Measurements from ENCODE around the gene YAP1. TPM values are rescaled to one million over a fixed set of nuclear protein-coding genes. Genes with fewer than 3 reads are reported as not detected.
A peak's percentile ranks its signal among the peaks of the same experiment; 100 is the strongest.

YAP1 gene
- total RNA-seq (100 to 1,000 TPM in 1 of 2 donors, 10 to 100 TPM in 1; 69.8 to 110 TPM), polyA plus RNA-seq (ENCODE audit: insufficient read length in 2 of 2) (10 to 100 TPM; 49.4 to 58.5 TPM)
- long read RNA-seq, donor 1, transcript YAP1-208 (8 exons, 1,490 nt), result major isoform, 6 of 51 reads
- long read RNA-seq, donor 1, partial matches to known transcripts, result 44 of 51 reads
- long read RNA-seq, donor 1, other reads (novel, unspliced or antisense), result 0 of 51 reads
- long read RNA-seq, donor 2, full-length matches to known transcripts, result 1 of 6 reads
- long read RNA-seq, donor 2, partial matches to known transcripts, result 5 of 6 reads
- long read RNA-seq, donor 2, other reads (novel, unspliced or antisense), result 0 of 6 reads
- long read RNA-seq, donor 3, full-length matches to known transcripts, result 6 of 6 reads
- long read RNA-seq, donor 3, partial matches to known transcripts, result 0 of 6 reads
- long read RNA-seq, donor 3, other reads (novel, unspliced or antisense), result 0 of 6 reads
- long read RNA-seq, donor 4, full-length matches to known transcripts, result 21 of 50 reads
- long read RNA-seq, donor 4, partial matches to known transcripts, result 29 of 50 reads
- long read RNA-seq, donor 4, other reads (novel, unspliced or antisense), result 0 of 50 reads

GRCh38 chr11:102109896-102110760, at the start of gene YAP1:
YAP1 (plus strand) TSS chr11:102110447; CDS start chr11:102110849, 402 bp downstream.
- H3K9me3 ChIP-seq (ENCODE audit: control insufficient read depth, insufficient read depth, low read length), result no peaks in the 10 kb centered on the region
- peaks cover 12% of the 10 kb centered on the region for H3K4me1 ChIP-seq (ENCODE audit: control insufficient read depth, insufficient read depth, low read length)
- peaks cover 22% of the 10 kb centered on the region for H3K27me3 ChIP-seq (ENCODE audit: control insufficient read depth, insufficient read depth, low read length)
- peak; percentile 72 to 96 (median 82) for DNase-seq (ENCODE audit: low read depth in 4 of 6, low spot score in 6 of 6)
- H3K36me3 ChIP-seq (ENCODE audit: control insufficient read depth, insufficient read depth, low read length), result no peaks in the 10 kb centered on the region
- WGBS (ENCODE audit: insufficient coverage), result under 1% methylated on average over 103 of the region's 104 CpGs
- H3K4me3 ChIP-seq (ENCODE audit: low read depth, low read length), result peak within 1 kb of the TSS; percentile 90
- H3K27ac ChIP-seq (ENCODE audit: low read depth, low read length), result peak within 1 kb of the TSS; percentile 98

- DNase-seq (ENCODE audit: low read depth in 4 of 6, low spot score in 6 of 6), result peak in 1 of 6 donors; percentile 16
- Histone ChIP-seq H3K27ac (ENCODE audit: low read depth, low read length) (no peak overlapping the region), H3K4me3 (ENCODE audit: low read depth, low read length) (no peak overlapping the region), H3K27me3 (ENCODE audit: control insufficient read depth, insufficient read depth, low read length) (no peaks in the 10 kb centered on the region), H3K9me3 (ENCODE audit: control insufficient read depth, insufficient read depth, low read length) (no peaks in the 10 kb centered on the region), H3K4me1 (ENCODE audit: control insufficient read depth, insufficient read depth, low read length) (no peaks in the 10 kb centered on the region), H3K36me3 (ENCODE audit: control insufficient read depth, insufficient read depth, low read length) (no peaks in the 10 kb centered on the region)
- WGBS (ENCODE audit: insufficient coverage), result no CpG with 5 or more reads among the region's 2 CpGs
Measured at GRCh38 chr11:102061276-102061675, 49.0 kb upstream of the YAP1 start.

- Histone ChIP-seq H3K4me3 (ENCODE audit: low read depth, low read length) (no peak overlapping the region), H3K9me3 (ENCODE audit: control insufficient read depth, insufficient read depth, low read length) (no peaks in the 10 kb centered on the region), H3K27me3 (ENCODE audit: control insufficient read depth, insufficient read depth, low read length) (no peaks in the 10 kb centered on the region), H3K36me3 (ENCODE audit: control insufficient read depth, insufficient read depth, low read length) (no peaks in the 10 kb centered on the region), H3K4me1 (ENCODE audit: control insufficient read depth, insufficient read depth, low read length) (no peaks in the 10 kb centered on the region), H3K27ac (ENCODE audit: low read depth, low read length) (no peak overlapping the region)
- no peak for DNase-seq (ENCODE audit: low read depth in 4 of 6, low spot score in 6 of 6)
- WGBS (ENCODE audit: insufficient coverage), result 96% methylated on average over 2 of the region's 2 CpGs
Measured at GRCh38 chr11:102062106-102062505, 48.1 kb upstream of the YAP1 start.

GRCh38 chr11:102064316-102064715, 45.9 kb upstream of the YAP1 start:
- H3K9me3 ChIP-seq (ENCODE audit: control insufficient read depth, insufficient read depth, low read length), result no peaks in the 10 kb centered on the region
- H3K27ac ChIP-seq (ENCODE audit: low read depth, low read length), result no peak overlapping the region
- no peaks in the 10 kb centered on the region for H3K4me1 ChIP-seq (ENCODE audit: control insufficient read depth, insufficient read depth, low read length)
- H3K27me3 ChIP-seq (ENCODE audit: control insufficient read depth, insufficient read depth, low read length), result no peaks in the 10 kb centered on the region
- no peaks in the 10 kb centered on the region for H3K36me3 ChIP-seq (ENCODE audit: control insufficient read depth, insufficient read depth, low read length)
- no peak for DNase-seq (ENCODE audit: low read depth in 4 of 6, low spot score in 6 of 6)
- WGBS (ENCODE audit: insufficient coverage), result 100% methylated on average over 1 of the region's 2 CpGs
- no peak overlapping the region for H3K4me3 ChIP-seq (ENCODE audit: low read depth, low read length)

- no peak for DNase-seq (ENCODE audit: low read depth in 4 of 6, low spot score in 6 of 6)
- no peaks in the 10 kb centered on the region for H3K27me3 ChIP-seq (ENCODE audit: control insufficient read depth, insufficient read depth, low read length)
- H3K27ac ChIP-seq (ENCODE audit: low read depth, low read length), result no peak overlapping the region
- WGBS (ENCODE audit: insufficient coverage), result no CpG with 5 or more reads among the region's 1 CpG
- no peak overlapping the region for H3K4me3 ChIP-seq (ENCODE audit: low read depth, low read length)
- H3K4me1 ChIP-seq (ENCODE audit: control insufficient read depth, insufficient read depth, low read length), result no peaks in the 10 kb centered on the region
- H3K9me3 ChIP-seq (ENCODE audit: control insufficient read depth, insufficient read depth, low read length), result peaks cover 10% of the 10 kb centered on the region
- no peaks in the 10 kb centered on the region for H3K36me3 ChIP-seq (ENCODE audit: control insufficient read depth, insufficient read depth, low read length)
Measured at GRCh38 chr11:102070766-102071165, 39.5 kb upstream of the YAP1 start.

- Histone ChIP-seq H3K36me3 (ENCODE audit: control insufficient read depth, insufficient read depth, low read length) (no peaks in the 10 kb centered on the region), H3K9me3 (ENCODE audit: control insufficient read depth, insufficient read depth, low read length) (peaks cover 10% of the 10 kb centered on the region), H3K27me3 (ENCODE audit: control insufficient read depth, insufficient read depth, low read length) (no peaks in the 10 kb centered on the region), H3K4me3 (ENCODE audit: low read depth, low read length) (no peak overlapping the region), H3K4me1 (ENCODE audit: control insufficient read depth, insufficient read depth, low read length) (no peaks in the 10 kb centered on the region), H3K27ac (ENCODE audit: low read depth, low read length) (no peak overlapping the region)
- no CpG with 5 or more reads among the region's 1 CpG for WGBS (ENCODE audit: insufficient coverage)
- no peak for DNase-seq (ENCODE audit: low read depth in 4 of 6, low spot score in 6 of 6)
Measured at GRCh38 chr11:102071497-102072472, 38.5 kb upstream of the YAP1 start.

- Histone ChIP-seq H3K36me3 (ENCODE audit: control insufficient read depth, insufficient read depth, low read length) (no peaks in the 10 kb centered on the region), H3K27me3 (ENCODE audit: control insufficient read depth, insufficient read depth, low read length) (no peaks in the 10 kb centered on the region), H3K4me1 (ENCODE audit: control insufficient read depth, insufficient read depth, low read length) (no peaks in the 10 kb centered on the region), H3K27ac (ENCODE audit: low read depth, low read length) (no peak overlapping the region), H3K9me3 (ENCODE audit: control insufficient read depth, insufficient read depth, low read length) (peaks cover 10% of the 10 kb centered on the region), H3K4me3 (ENCODE audit: low read depth, low read length) (no peak overlapping the region)
- DNase-seq (ENCODE audit: low read depth in 4 of 6, low spot score in 6 of 6), result no peak
- 95% methylated on average over 2 of the region's 2 CpGs for WGBS (ENCODE audit: insufficient coverage)
Measured at GRCh38 chr11:102073253-102073652, 37.0 kb upstream of the YAP1 start.

GRCh38 chr11:102079625-102080024, 30.6 kb upstream of the YAP1 start:
- Histone ChIP-seq H3K9me3 (ENCODE audit: control insufficient read depth, insufficient read depth, low read length) (no peaks in the 10 kb centered on the region), H3K4me3 (ENCODE audit: low read depth, low read length) (no peak overlapping the region), H3K4me1 (ENCODE audit: control insufficient read depth, insufficient read depth, low read length) (no peaks in the 10 kb centered on the region), H3K27ac (ENCODE audit: low read depth, low read length) (no peak overlapping the region), H3K36me3 (ENCODE audit: control insufficient read depth, insufficient read depth, low read length) (no peaks in the 10 kb centered on the region), H3K27me3 (ENCODE audit: control insufficient read depth, insufficient read depth, low read length) (no peaks in the 10 kb centered on the region)
- DNase-seq (ENCODE audit: low read depth in 4 of 6, low spot score in 6 of 6), result no peak

GRCh38 chr11:102081313-102081712, 28.9 kb upstream of the YAP1 start:
- no peak for DNase-seq (ENCODE audit: low read depth in 4 of 6, low spot score in 6 of 6)
- no peaks in the 10 kb centered on the region for H3K4me1 ChIP-seq (ENCODE audit: control insufficient read depth, insufficient read depth, low read length)
- 95% methylated on average over 4 of the region's 7 CpGs for WGBS (ENCODE audit: insufficient coverage)

More at GRCh38 chr11:102081313-102081712, 28.9 kb upstream of the YAP1 start:
- H3K27me3 ChIP-seq (ENCODE audit: control insufficient read depth, insufficient read depth, low read length), result no peaks in the 10 kb centered on the region
- no peaks in the 10 kb centered on the region for H3K36me3 ChIP-seq (ENCODE audit: control insufficient read depth, insufficient read depth, low read length)
- H3K4me3 ChIP-seq (ENCODE audit: low read depth, low read length), result no peak overlapping the region
- H3K27ac ChIP-seq (ENCODE audit: low read depth, low read length), result no peak overlapping the region
- no peaks in the 10 kb centered on the region for H3K9me3 ChIP-seq (ENCODE audit: control insufficient read depth, insufficient read depth, low read length)
